ENCODE data around the gene GBF1.

GBF1 gene

DNA sequence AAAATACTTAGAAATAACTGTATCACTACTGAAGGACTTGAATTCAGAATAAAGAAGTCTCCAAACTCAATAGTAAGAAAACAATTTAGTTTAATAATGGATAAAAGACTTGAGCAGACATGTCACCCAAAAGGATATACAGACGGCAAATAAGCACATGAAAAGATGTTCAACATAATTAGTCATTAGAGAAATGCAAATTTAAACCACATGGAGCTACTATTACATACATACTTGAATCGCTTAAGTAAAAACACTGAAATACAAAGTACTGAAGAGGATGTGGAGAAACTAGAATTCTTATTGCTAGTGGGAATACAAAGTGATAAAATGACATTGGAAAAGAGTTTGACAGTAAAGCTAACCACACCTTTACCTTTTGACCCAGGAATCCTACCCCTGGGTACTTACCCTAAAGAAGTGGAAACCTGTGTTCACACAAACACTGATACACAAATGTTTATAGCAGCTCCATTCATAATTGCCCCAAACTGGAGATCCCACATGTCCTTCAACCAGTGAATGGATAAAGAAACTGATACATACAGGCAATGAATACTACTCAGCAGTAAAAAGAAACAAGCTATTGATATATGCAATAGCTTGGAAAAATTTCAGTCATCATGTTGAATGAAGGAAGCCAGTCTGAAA lies 95.8 kb downstream of the GBF1 start:
- H3K4me3 ChIP-seq (ENCODE audit: low read depth, low read length): no peak overlapping the region
- DNase-seq (ENCODE audit: low read depth): no peak
- in situ Hi-C loops (cut with HindIII; ENCODE audit: low sequenced_read_pairs): no loop called here
- TF ChIP-seq, protein P1, sequence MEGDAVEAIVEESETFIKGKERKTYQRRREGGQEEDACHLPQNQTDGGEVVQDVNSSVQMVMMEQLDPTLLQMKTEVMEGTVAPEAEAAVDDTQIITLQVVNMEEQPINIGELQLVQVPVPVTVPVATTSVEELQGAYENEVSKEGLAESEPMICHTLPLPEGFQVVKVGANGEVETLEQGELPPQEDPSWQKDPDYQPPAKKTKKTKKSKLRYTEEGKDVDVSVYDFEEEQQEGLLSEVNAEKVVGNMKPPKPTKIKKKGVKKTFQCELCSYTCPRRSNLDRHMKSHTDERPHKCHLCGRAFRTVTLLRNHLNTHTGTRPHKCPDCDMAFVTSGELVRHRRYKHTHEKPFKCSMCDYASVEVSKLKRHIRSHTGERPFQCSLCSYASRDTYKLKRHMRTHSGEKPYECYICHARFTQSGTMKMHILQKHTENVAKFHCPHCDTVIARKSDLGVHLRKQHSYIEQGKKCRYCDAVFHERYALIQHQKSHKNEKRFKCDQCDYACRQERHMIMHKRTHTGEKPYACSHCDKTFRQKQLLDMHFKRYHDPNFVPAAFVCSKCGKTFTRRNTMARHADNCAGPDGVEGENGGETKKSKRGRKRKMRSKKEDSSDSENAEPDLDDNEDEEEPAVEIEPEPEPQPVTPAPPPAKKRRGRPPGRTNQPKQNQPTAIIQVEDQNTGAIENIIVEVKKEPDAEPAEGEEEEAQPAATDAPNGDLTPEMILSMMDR (IDR thresholded peaks at IDR 0.05; ENCODE audit: low read depth, low read length, missing control alignments): no peak

DNA sequence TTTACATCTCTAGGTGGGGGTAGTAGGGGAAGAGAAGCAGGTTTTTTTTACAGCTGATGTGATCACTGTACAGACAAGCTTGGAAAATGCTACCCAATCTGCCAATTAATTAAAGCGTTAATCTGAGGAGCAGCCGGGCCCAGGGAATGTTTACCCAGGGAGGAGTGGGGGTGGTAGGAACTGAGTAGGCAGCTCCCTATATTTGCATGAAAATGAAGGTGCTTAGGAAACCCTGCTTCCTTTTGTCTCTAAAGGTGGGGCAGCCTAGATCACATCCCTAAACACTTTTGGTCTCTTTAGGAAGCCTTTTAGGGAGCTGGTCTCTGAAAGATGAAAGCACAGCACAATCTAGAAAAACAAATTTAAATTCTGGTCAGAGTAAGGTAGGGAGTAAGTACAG lies 97.1 kb downstream of the GBF1 start:
- TF ChIP-seq, protein P1 (IDR thresholded peaks at IDR 0.05; ENCODE audit: low read depth, low read length, missing control alignments): no peak
- in situ Hi-C loops (cut with HindIII; ENCODE audit: low sequenced_read_pairs): no loop called here
- H3K4me3 ChIP-seq (ENCODE audit: low read depth, low read length): no peak overlapping the region
- DNase-seq (ENCODE audit: low read depth): no peak

DNA sequence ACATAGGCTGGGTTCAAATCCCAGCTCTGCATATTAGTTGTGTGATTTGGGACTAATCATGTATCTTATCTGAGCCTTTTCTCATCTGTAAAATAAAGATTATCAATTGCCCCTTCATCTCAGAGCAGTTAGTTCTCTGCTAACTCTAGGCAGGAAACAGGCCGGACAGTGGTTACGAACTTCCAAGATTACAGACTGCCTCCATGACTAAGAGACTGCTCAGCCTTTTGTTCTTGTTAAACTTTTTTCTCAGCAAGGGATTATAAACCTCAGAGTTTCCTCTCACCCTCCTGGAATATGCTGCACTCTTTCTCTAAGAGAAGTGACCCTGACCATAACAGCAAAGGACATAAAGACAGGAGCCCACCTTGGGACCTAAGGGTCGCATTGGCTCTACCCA lies 97.6 kb downstream of the GBF1 start:
- TF ChIP-seq, protein P1 (IDR thresholded peaks at IDR 0.05; ENCODE audit: low read depth, low read length, missing control alignments): no peak
- DNase-seq (ENCODE audit: low read depth): peak; percentile 63
- H3K4me3 ChIP-seq (ENCODE audit: low read depth, low read length): no peak overlapping the region
- in situ Hi-C loops (cut with HindIII; ENCODE audit: low sequenced_read_pairs): no loop called here

DNA sequence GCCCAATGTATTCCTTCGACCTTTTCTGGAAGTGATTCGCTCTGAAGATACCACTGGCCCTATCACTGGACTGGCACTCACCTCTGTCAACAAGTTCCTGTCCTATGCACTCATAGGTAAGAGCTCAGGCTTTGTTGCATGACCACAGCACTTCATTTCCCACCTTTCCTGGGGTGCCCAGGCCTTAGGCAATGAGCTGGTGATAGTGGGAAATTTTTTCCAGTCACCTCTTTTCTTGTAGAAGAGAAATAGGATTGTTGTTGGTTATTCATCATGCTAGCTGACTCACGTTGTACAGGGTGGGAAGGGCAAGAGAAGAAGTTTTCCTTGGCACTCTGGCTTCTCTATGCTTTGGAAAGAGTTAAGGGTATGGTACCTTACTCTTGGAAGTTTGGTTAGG lies 98.7 kb downstream of the GBF1 start:
- in situ Hi-C loops (cut with HindIII; ENCODE audit: low sequenced_read_pairs): no loop called here
- TF ChIP-seq, protein P1 (IDR thresholded peaks at IDR 0.05; ENCODE audit: low read depth, low read length, missing control alignments): no peak
- no peak overlapping the region for H3K4me3 ChIP-seq (ENCODE audit: low read depth, low read length)
- DNase-seq (ENCODE audit: low read depth): no peak

DNA sequence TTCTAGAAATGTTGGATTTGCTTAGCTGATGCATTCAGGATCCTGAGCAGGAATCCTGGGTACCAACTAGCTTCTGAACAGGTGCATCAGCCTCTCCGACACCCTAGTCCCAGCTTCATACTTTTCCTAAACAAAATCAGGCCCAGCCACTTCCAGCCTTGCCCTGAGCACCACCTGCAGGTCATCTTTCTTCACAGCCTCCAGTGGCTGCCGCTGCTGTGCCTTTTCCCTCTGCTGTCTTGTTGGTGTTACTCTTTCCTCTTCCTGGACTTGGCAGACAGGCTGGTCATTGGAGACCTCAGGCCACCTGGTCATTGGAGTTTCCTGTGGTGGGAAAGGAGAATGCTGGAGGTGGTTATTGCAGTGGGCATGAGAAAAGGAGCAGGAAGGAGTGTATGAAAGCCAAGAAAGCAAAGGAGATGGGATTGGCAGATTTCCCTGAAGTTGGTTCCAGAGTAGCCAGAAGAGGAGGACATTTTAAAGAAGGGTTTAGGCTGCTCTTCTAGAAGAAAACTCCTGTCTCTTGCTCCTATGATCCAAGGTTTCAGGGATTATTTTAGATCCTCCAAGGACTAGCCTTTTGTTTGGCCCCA lies 102.0 kb downstream of the GBF1 start:
- no peak for DNase-seq (ENCODE audit: low read depth)
- TF ChIP-seq, protein P1 (IDR thresholded peaks at IDR 0.05; ENCODE audit: low read depth, low read length, missing control alignments): peak; percentile 82
- no peak overlapping the region for H3K4me3 ChIP-seq (ENCODE audit: low read depth, low read length)
- in situ Hi-C loops (cut with HindIII; ENCODE audit: low sequenced_read_pairs): no loop called here

DNA sequence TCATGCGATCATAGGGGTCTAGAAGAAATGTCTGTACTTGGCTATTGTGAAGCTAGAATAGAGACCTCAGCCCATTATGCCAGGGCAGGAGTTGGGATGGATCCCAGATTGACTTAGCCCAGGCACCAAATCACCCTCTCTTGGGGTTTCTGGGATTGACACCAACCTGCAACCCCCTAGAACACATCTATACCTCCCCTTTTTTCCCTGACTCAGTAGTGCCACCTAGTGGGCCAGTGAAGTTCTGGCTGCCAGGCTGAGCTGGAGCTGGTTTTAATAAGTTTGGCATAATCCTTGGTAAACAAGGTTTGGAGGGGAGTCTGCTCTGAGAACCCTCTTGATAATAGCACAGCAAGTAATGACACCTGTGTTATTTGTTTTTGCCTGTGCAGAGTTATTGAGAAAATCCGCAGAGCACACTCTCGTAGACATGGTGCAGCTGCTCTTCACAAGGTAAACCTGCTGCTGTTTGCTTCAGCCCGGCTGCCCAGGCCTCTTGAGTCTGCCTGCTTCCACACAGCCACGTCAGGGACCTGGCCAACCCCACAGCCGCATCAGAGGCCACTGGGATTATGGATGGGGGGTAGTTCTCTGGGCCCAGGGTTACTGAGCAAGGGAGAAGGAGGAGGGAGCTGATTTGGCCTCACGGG lies 106.9 kb downstream of the GBF1 start:
- H3K4me3 ChIP-seq (ENCODE audit: low read depth, low read length): no peak overlapping the region
- in situ Hi-C loops (cut with HindIII; ENCODE audit: low sequenced_read_pairs): loop anchor here (10.0 kb wide), 1 partner anchor 187 kb away; no protein-coding TSS in a partner anchor
- DNase-seq (ENCODE audit: low read depth): no peak
- TF ChIP-seq, protein P1 (IDR thresholded peaks at IDR 0.05; ENCODE audit: low read depth, low read length, missing control alignments): peak; percentile 98
